Ishikawa (cell line): Measurements from ENCODE around the gene CIROP.

ENCODE experiments used
- CEBPB ChIP-seq: IDR thresholded peaks from 2 replicates; pipeline ENCODE4 v1.6.1; 2012
- CREB1 ChIP-seq: IDR thresholded peaks from 2 replicates; pipeline ENCODE4 v1.6.1; 2012; ENCODE audit warnings: low read depth
- EGR1 ChIP-seq: IDR thresholded peaks from 2 replicates; pipeline ENCODE4 v1.6.1; 2012
- EP300 ChIP-seq: IDR thresholded peaks from 2 replicates; pipeline ENCODE4 v1.6.1; 2012; ENCODE audit warnings: borderline replicate concordance
- FOXM1 ChIP-seq: IDR thresholded peaks from 2 replicates; pipeline ENCODE4 v1.6.1; 2012; ENCODE audit warnings: low read depth, borderline replicate concordance
- NFIC ChIP-seq: IDR thresholded peaks from 2 replicates; pipeline ENCODE4 v1.6.1; 2012
- RAD21 ChIP-seq: IDR thresholded peaks from 2 replicates; pipeline ENCODE4 v1.6.1; 2012; ENCODE audit warnings: low read depth
- TAF1 ChIP-seq: IDR thresholded peaks from 2 replicates; pipeline ENCODE4 v1.6.1; 2012; ENCODE audit warnings: low read depth, mild to moderate bottlenecking
- TCF12 ChIP-seq: IDR thresholded peaks from 2 replicates; pipeline ENCODE4 v1.6.1; 2012; ENCODE audit warnings: low read depth
- YY1 ChIP-seq: IDR thresholded peaks from 2 replicates; pipeline ENCODE4 v1.6.1; 2012; ENCODE audit warnings: low read depth
- ZBTB7A ChIP-seq: IDR thresholded peaks from 2 replicates; pipeline ENCODE4 v1.6.1; 2012; ENCODE audit warnings: low read depth
- TF ChIP-seq, protein P1 (sequence below): IDR thresholded peaks from 2 replicates; pipeline ENCODE4 v1.6.1; 2012
- TF ChIP-seq, protein P2 (sequence below): IDR thresholded peaks from 2 replicates; pipeline ENCODE4 v1.6.1; 2012; ENCODE audit warnings: low read depth, mild to moderate bottlenecking
- TF ChIP-seq, protein P3 (sequence below): IDR thresholded peaks from 2 replicates; pipeline ENCODE4 v1.6.1; 2012

CIROP gene

DNA sequence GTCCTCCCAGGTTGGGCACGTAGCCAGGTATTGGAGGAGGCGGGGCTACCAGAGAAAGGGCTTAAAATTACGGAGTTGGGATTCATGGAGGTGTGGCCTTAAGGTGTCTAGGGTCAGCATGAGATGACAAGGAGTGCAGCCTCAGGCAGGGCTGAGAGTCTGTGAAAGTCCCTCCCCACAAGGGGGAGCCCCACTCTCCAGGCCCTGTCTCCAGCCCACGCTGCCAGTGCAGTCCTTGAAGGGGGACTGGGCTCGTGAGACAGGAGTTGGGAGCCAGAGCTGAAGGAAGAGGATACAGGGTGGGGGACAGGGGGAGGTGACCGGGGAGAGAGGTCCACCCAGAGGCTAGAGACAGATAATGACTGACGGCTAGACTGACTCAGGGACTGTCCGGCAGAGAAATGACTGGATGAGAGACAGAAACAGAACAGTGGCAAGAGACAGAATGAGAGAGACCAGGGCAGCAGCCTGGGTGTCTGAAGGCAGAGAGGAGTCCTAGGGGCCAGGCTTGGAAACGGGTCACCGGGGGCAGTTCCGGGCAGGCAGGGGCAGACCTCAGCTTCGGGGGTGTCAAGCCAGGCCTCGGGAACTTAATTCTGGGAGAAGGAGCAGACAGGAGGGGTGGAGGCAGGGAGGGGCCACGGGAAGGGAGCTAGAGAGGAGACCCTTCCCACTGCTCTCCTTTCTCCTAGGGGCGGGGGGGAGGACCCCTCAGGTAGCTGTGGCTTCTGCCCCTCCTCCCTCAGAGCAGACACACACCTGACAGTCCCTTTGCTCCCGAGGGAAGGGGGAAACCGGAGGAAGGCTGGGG is 48.4 kb downstream of the CIROP start:
- TF ChIP-seq, protein P1, sequence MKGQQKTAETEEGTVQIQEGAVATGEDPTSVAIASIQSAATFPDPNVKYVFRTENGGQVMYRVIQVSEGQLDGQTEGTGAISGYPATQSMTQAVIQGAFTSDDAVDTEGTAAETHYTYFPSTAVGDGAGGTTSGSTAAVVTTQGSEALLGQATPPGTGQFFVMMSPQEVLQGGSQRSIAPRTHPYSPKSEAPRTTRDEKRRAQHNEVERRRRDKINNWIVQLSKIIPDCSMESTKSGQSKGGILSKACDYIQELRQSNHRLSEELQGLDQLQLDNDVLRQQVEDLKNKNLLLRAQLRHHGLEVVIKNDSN = no peak
- TF ChIP-seq, protein P2, sequence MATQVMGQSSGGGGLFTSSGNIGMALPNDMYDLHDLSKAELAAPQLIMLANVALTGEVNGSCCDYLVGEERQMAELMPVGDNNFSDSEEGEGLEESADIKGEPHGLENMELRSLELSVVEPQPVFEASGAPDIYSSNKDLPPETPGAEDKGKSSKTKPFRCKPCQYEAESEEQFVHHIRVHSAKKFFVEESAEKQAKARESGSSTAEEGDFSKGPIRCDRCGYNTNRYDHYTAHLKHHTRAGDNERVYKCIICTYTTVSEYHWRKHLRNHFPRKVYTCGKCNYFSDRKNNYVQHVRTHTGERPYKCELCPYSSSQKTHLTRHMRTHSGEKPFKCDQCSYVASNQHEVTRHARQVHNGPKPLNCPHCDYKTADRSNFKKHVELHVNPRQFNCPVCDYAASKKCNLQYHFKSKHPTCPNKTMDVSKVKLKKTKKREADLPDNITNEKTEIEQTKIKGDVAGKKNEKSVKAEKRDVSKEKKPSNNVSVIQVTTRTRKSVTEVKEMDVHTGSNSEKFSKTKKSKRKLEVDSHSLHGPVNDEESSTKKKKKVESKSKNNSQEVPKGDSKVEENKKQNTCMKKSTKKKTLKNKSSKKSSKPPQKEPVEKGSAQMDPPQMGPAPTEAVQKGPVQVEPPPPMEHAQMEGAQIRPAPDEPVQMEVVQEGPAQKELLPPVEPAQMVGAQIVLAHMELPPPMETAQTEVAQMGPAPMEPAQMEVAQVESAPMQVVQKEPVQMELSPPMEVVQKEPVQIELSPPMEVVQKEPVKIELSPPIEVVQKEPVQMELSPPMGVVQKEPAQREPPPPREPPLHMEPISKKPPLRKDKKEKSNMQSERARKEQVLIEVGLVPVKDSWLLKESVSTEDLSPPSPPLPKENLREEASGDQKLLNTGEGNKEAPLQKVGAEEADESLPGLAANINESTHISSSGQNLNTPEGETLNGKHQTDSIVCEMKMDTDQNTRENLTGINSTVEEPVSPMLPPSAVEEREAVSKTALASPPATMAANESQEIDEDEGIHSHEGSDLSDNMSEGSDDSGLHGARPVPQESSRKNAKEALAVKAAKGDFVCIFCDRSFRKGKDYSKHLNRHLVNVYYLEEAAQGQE = no peak
- TF ChIP-seq FOXM1 = no peak
- no peak for TF ChIP-seq CEBPB
- no peak; the same call in 1 of the 2 replicates for TF ChIP-seq TAF1
- no peak for TF ChIP-seq TCF12
- TF ChIP-seq RAD21 = peak; percentile 37

DNA sequence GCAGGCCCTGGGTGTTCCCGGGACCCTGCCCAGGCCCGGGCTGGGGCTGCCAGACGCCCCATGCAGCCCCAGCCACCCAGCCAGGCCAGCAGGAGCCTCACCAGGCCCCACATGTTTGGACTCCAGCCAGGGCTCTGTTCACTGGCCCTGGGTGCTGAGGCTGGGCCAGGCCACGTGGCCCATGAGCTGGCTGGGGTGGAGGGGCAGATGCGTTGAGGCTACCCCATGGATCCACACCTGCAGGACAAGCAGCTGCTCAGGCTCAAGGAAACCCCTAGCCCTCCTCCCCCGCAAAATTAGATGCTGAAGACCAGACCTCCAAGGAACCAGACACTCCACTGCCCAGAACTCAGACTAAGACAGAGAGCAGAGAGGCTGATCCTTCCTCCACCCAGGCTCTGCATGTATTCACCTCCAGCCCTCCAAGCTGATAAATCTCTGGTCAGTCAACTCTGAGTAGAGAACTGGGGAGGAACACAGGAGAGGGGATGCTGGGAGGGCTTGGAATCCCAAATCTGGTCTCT is 49.1 kb downstream of the CIROP start:
- TF ChIP-seq, protein P2 = peak; percentile 48; the same call in 1 of the 2 replicates
- TF ChIP-seq CREB1 (no peak), NFIC (peak; percentile 50), FOXM1 (no peak), YY1 (no peak), TAF1 (no peak), CEBPB (no peak), EGR1 (no peak), EP300 (no peak), RAD21 (no peak), ZBTB7A (0 out of 2 replicates have a peak, but pooled peaks have one; percentile 14)
- TF ChIP-seq, protein P3, sequence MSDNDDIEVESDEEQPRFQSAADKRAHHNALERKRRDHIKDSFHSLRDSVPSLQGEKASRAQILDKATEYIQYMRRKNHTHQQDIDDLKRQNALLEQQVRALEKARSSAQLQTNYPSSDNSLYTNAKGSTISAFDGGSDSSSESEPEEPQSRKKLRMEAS = peak; percentile 79
- TF ChIP-seq, protein P1 = peak; percentile 80

DNA sequence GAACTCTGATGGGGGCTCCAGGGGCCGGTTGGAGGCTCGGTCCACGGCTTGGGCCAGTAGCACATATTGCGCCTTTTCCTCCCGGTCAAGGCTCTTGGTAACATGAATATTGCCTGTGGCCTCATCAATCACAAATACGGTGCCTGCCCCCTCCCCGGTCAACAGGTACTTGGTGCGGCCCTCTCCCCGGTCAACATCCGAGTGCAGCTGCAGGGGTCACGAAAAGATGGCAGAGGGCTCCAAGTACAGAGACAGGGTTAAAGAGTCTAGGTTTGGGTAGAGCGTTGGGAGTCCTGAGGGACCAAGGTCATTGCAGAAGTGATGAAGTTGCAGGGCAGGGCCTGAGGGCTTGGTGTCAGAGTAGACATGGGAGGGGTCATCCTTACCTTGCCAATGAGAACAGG is 49.6 kb downstream of the CIROP start:
- TF ChIP-seq EGR1 (no peak), TAF1 (no peak), TCF12 (no peak), CEBPB (no peak), RAD21 (no peak), NFIC (no peak), ZBTB7A (no peak), CREB1 (no peak)
- TF ChIP-seq, protein P2 = no peak
- TF ChIP-seq, protein P3 = no peak
- TF ChIP-seq, protein P1 = no peak
